Measurements from ENCODE around the gene FAM161B. TPM values are rescaled to one million over a fixed set of nuclear protein-coding genes. Genes with fewer than 3 reads are reported as not detected.

The FAM161B gene
- total RNA-seq, 1 experiment from 2014 or later = 1.6 TPM

DNA sequence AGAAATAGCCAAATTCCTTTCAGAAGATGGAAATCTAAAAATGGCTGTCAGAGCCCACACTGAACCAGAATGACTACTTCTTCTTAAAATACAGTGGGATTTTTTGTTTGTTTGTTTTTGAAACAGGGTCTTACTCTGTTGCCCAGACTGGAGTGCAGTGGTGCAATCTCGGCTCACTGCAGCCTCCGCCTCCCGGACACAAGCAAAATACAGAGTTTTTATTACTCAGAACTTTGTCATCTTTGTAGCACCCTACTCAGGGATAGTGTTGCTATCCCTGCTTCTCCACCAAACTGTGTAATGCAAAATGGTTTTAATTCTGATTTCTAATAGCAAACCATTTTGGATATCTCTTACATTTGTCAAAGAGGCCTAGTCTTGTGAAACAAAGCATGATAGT is 46.9 kb downstream of the FAM161B start (continued):
- TF ChIP-seq, protein P1, sequence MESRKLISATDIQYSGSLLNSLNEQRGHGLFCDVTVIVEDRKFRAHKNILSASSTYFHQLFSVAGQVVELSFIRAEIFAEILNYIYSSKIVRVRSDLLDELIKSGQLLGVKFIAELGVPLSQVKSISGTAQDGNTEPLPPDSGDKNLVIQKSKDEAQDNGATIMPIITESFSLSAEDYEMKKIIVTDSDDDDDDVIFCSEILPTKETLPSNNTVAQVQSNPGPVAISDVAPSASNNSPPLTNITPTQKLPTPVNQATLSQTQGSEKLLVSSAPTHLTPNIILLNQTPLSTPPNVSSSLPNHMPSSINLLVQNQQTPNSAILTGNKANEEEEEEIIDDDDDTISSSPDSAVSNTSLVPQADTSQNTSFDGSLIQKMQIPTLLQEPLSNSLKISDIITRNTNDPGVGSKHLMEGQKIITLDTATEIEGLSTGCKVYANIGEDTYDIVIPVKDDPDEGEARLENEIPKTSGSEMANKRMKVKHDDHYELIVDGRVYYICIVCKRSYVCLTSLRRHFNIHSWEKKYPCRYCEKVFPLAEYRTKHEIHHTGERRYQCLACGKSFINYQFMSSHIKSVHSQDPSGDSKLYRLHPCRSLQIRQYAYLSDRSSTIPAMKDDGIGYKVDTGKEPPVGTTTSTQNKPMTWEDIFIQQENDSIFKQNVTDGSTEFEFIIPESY (IDR thresholded peaks at IDR 0.05; ENCODE audit: extremely low read depth, insufficient replicate concordance, low read length) = no peak
- TF ChIP-seq CBX3 (IDR thresholded peaks at IDR 0.05; ENCODE audit: low read depth) (no peak), EZH2phosphoT487 (IDR thresholded peaks at IDR 0.05; ENCODE audit: borderline replicate concordance) (no peak), FOSL1 (IDR thresholded peaks at IDR 0.05; ENCODE audit: low read depth) (no peak), SIN3A (IDR thresholded peaks at IDR 0.05; ENCODE audit: low read depth) (no peak), EGR1 (IDR thresholded peaks at IDR 0.05; ENCODE audit: low read depth) (no peak), TCF7L2 (IDR thresholded peaks at IDR 0.05; ENCODE audit: borderline replicate concordance, extremely low read depth, insufficient read depth, insufficient read length) (no peak)

DNA sequence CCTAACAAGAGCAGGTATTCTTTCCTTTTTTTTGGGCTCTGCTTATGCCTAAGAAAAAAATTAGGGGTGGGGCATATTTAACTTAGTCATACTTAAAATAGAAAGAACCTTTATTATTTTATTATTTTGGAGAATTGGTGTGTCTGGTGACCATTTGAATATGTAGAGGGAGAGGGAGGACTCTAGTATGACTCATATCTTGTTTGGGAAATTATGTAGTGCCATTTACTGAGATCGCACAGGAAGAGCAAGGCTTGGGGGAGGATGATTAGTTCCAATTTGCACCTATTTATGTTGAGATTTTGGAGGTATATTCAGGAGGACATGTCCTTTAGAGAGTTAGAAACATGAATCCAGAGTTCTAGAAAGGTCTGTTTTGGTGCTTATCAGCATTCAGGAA is 53.4 kb downstream of the FAM161B start:
- DNase-seq (ENCODE audit: low read depth, low spot score) (no peak), ATAC-seq (no peak)
- no peak overlapping the region for H3K4me2 ChIP-seq (ENCODE audit: low read length)
- H2AFZ ChIP-seq (ENCODE audit: low read depth, low read length, poor library complexity, severe bottlenecking) = no peak overlapping the region
- H3K4me1 ChIP-seq (ENCODE audit: control insufficient read depth in 1 of 2, insufficient read depth in 2 of 2, low read length in 2 of 2) = no peaks in the 10 kb centered on the region
- RAD21 ChIA-PET (ENCODE audit: low non-redundant PET in 1 of 2, low total read pairs in 2 of 2, uncharacterized antibody in 2 of 2, unreplicated experiment in 2 of 2) = no interaction called here
- no peaks in the 10 kb centered on the region for H4K20me1 ChIP-seq (ENCODE audit: insufficient read depth)
- peaks cover 46 to 48% of the 10 kb centered on the region in 2 experiments for H3K36me3 ChIP-seq (ENCODE audit: control insufficient read depth in 1 of 2, insufficient read depth in 2 of 2, low read length in 2 of 2)
- no peaks in the 10 kb centered on the region for H3K9me2 ChIP-seq (ENCODE audit: insufficient read depth)
- TF ChIP-seq CBX3 (IDR thresholded peaks at IDR 0.05; ENCODE audit: low read depth) = no peak
- no peak for TF ChIP-seq TCF7L2 (IDR thresholded peaks at IDR 0.05; ENCODE audit: borderline replicate concordance, extremely low read depth, insufficient read depth, insufficient read length)
- intact Hi-C loops (cut with micrococcal nuclease) = no loop called here
- POLR2A ChIA-PET = interaction anchor here (1.4 kb wide), 1 partner anchor 15 kb away, joined by 4 read pairs; no protein-coding TSS in a partner anchor
- H3K9me3 ChIP-seq (ENCODE audit: control insufficient read depth in 1 of 2, insufficient read depth in 1 of 2, low read depth in 1 of 2, low read length in 2 of 2) = no peaks in the 10 kb centered on the region
- no peaks in the 10 kb centered on the region for H3K27me3 ChIP-seq (ENCODE audit: insufficient read depth, low read length)
- CTCF ChIA-PET = no interaction called here
- H3K79me2 ChIP-seq (ENCODE audit: insufficient read depth, low read length) = peaks cover 51% of the 10 kb centered on the region
- no peak overlapping the region for H3K27ac ChIP-seq (ENCODE audit: low read depth, low read length)
- H3K4me3 ChIP-seq (replicated peaks in 1 of 2; ENCODE audit: low read depth in 1 of 2, low read length in 2 of 2) = no peak overlapping the region
- H3K9ac ChIP-seq (ENCODE audit: low read length) = no peak overlapping the region
- no TSS peak for BruUV-seq (replicated peaks)

Data from HCT116 (cell line).